GM12892 (cell line): ENCODE data around the gene EML1.

ENCODE experiments used
- DNase-seq: peaks from one replicate; pipeline ENCODE4 v3.0.0; 2011; ENCODE audit not compliant: insufficient read length
- FAIRE-seq: peaks from 2 replicates; lab custom pipeline; 2011; peaks lifted over from hg19 to GRCh38; lab: Jason Lieb, UNC
- POLR2A ChIP-seq: IDR thresholded peaks from 2 replicates; pipeline ENCODE4 v1.6.1; 2011; ENCODE audit warnings: low read depth, low read length, control low read depth
- POLR2AphosphoS5 ChIP-seq: IDR thresholded peaks from 2 replicates; pipeline ENCODE4 v1.6.1; 2011; ENCODE audit warnings: low read depth, low read length, control low read depth
- TAF1 ChIP-seq: IDR thresholded peaks from 2 replicates; pipeline ENCODE4 v1.6.1; 2011; ENCODE audit warnings: low read depth, mild to moderate bottlenecking, control low read depth, low read length, borderline replicate concordance

The EML1 gene

DNA sequence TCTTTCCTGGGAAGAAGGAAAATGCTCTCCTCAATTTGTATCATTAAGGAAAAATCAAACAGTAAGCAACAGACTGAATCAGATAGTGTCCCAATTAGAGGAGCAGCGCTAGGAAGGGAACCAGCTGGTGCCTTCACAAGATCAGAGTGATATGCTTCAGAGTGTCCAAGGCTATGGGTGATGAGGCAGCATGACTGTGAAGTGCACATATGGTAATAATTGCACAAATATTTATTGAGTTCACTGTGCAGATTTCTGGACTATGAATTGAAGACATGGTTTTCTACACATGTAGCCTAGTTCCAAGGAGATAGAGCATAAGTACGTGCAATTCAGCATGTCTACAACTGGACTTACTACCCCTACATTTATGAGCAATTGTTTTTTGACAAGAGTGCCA, 193.2 kb downstream of the EML1 start:
- no peak for TF ChIP-seq POLR2AphosphoS5
- TF ChIP-seq TAF1, result no peak
- TF ChIP-seq POLR2A, result no peak
- FAIRE-seq (no peak), DNase-seq (no peak)

DNA sequence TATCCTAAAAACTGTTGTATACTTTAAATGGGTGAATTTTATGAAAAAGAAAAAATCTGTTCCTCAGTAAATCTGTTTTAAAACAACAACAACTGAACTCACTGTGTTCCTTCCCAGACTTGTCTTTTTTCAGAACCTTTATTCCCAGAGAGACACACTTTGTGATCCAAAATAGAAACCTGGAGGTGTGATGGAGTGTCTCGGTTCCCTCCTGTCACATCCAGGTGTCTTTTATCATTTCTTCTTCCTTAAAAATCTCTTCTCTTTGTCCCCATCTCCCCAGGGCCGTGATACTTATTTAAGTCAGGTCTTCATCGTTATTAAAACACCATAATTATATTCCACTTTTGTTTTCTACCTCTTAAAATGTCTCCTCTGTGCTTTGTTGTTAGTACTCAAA, 195.8 kb downstream of the EML1 start:
- TF ChIP-seq TAF1, result no peak
- no peak for TF ChIP-seq POLR2A
- TF ChIP-seq POLR2AphosphoS5, result no peak
- DNase-seq, result no peak
- no peak for FAIRE-seq

DNA sequence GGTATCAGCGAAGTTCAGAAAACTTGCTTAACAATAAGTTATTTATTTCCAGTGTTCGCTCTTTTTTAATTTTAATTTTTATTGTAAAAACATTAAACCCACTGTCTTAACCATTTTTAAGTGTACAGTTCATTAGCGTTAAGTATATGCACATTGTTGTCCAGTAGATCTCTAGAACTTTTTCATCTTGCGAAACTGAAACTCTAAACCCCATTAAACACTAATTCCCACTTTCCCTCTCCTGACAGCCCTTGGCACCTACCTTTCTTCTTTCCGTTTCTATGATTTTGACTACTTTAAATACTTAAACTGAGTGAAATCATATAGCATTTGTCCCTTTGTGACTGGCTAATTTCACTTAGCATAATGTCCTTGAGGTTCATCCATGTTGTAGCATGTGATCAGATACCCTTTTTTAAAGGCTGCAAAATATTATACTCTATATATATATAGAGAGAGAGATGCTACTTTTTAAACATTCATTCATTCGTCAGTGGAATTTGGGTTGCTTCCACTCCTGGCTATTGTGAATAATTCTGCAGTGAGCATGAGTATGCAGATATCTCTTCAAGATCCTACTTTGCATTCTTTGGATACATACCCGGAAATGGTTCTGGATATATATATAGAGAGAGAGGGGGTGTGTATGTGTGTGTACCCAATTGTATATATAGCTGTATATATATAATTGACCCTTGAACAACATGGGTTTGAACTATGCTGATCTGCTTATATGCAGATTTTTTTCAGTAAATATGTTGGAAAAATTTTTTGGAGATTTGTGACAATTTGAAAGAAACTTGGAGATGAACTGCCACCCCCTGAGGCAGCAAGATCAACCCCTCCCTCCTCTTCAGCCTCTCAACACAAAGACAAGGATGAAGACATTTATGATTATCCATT, 197.3 kb downstream of the EML1 start:
- FAIRE-seq, result no peak
- no peak for DNase-seq
- TF ChIP-seq POLR2A (no peak), POLR2AphosphoS5 (no peak), TAF1 (no peak)

DNA sequence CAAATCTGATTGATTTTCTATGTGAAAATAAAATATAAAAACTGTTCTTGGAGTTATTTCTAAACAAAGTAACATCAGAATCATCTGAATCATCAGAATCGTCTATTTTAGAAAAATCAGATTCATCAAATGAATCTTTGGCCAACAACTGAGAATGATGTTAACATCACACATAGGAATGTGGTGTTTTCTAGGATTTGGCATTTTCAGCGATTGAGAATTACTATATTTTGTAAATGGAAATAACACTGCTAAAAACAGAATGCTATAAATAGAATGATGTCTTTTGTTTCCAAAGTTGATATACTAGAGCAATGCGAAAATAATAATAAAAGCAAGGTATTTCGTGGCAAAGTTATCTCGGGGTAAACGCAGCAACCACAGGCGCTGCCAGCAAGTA, 198.1 kb downstream of the EML1 start:
- DNase-seq, result no peak
- no peak for FAIRE-seq
- TF ChIP-seq POLR2A (no peak), TAF1 (no peak), POLR2AphosphoS5 (no peak)
